GM12875 (cell line): ENCODE results near the gene TEX48.

Source experiments
- H3K4me3 ChIP-seq: one replicate; pipeline ENCODE4 v1.5.1; 2011; ENCODE audit warnings: low read depth, low read length, control low read depth
- TF ChIP-seq, protein P1 (sequence below): IDR thresholded peaks from 2 replicates; pipeline ENCODE4 v1.5.1; 2011; ENCODE audit warnings: low read depth, mild to moderate bottlenecking, control low read depth, inconsistent platforms, low read length, moderate library complexity, borderline replicate concordance; ENCODE audit not compliant: insufficient read depth

Gene TEX48

DNA sequence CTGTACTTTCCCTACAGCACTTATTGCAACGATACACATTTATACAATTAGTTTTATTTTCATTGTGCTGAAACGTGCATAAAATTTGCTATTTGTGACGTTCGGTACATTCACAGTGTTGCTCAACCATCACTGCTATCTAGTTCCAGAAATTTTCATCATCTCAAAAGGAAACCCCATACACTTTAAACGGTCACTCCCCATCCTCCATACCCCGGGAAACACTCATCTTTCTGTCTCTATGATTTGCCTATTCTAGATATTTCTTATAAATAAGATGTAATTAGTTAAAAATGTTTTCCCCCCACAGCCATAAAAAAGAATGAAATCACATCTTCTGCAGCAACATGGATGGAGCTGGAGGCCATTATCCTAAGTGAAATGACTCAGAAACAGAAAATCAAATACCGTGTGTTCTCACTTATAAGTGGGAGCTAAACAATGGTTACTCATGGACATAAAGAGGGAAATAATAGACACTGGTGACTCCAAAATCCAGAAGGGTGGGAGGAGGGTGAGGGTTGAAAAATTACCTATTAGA is 40.2 kb upstream of the TEX48 start:
- TF ChIP-seq, protein P1, sequence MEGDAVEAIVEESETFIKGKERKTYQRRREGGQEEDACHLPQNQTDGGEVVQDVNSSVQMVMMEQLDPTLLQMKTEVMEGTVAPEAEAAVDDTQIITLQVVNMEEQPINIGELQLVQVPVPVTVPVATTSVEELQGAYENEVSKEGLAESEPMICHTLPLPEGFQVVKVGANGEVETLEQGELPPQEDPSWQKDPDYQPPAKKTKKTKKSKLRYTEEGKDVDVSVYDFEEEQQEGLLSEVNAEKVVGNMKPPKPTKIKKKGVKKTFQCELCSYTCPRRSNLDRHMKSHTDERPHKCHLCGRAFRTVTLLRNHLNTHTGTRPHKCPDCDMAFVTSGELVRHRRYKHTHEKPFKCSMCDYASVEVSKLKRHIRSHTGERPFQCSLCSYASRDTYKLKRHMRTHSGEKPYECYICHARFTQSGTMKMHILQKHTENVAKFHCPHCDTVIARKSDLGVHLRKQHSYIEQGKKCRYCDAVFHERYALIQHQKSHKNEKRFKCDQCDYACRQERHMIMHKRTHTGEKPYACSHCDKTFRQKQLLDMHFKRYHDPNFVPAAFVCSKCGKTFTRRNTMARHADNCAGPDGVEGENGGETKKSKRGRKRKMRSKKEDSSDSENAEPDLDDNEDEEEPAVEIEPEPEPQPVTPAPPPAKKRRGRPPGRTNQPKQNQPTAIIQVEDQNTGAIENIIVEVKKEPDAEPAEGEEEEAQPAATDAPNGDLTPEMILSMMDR = no peak

DNA sequence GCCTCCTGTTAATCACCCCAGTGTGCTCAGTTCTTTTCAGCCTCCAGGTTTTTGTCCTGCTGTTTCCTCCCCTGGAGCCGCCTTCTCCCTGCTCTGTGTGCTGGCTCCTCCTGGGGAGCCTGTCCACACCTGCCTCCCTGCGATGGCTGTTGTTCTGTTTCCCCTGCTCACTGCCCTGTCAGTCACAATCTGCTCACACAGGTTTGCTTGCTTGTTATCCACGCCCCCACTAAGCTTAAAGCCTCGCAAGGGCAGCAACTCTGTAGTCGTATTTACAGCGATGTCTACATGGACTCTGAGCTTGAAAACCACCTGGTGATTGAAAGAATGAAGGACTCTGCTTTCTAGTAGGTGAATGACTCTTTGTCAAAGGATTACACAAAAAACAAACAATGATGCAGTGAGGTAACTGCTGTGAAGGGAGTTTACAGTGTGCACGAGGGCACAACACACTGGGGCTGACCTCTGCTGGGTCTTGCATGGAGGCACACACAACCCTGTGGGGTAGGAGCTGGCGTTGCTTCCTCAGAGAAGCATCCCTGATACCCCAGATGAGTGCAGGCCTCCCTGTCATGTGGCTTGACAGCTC is 39.6 kb upstream of the TEX48 start:
- H3K4me3 ChIP-seq = no peak overlapping the region
- TF ChIP-seq, protein P1 = no peak

More for the DNA sequence above, 40.2 kb upstream of the TEX48 start:
- H3K4me3 ChIP-seq = no peak overlapping the region

DNA sequence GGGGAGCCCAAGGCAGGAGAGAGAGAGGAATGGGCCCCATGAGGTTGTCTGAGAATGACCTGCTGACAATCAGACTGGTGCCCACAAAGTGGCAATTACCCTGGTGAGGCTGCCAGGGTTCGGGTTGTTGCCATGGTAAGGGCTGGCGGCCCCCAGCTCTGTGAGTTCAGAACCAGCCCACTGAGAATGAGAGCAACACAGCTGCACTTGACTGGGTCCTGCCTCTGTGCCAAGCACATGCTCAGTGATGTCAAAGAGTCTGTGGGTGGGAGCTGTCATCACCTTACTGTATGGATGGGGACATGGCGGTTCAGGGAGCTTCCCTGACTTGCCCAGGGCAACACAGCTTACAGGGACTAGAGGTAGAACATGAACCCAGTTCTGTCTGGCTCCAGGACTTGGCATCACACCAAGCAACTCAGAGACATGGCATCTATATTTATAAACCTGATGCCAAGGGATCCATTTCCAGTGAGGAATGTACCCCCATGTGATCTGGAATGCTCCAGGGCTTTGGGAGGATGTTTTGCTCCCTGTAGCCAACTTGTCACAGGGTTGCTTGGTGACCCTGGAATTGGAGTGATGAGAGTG is 38.2 kb upstream of the TEX48 start:
- TF ChIP-seq, protein P1 = no peak
- no peak overlapping the region for H3K4me3 ChIP-seq

DNA sequence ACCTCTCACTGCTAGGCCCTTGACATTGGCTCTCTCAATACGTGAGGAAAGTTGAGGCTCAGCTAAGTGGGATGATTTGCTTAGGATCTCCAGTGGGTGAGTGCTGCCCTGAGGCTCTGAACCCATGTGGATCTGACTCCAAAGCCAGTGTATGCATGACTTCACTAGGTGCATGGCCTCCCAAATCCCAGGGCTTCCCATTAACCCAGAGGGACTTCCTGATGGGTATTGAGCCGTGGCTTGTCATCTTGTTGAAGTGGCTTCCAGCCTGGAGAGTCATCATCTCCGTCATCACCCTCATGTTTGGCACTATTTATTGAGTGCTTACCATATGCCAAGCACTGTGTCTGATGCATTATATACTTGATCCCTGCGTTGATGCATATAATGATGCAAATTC is 37.3 kb upstream of the TEX48 start:
- no peak overlapping the region for H3K4me3 ChIP-seq
- TF ChIP-seq, protein P1 = no peak

DNA sequence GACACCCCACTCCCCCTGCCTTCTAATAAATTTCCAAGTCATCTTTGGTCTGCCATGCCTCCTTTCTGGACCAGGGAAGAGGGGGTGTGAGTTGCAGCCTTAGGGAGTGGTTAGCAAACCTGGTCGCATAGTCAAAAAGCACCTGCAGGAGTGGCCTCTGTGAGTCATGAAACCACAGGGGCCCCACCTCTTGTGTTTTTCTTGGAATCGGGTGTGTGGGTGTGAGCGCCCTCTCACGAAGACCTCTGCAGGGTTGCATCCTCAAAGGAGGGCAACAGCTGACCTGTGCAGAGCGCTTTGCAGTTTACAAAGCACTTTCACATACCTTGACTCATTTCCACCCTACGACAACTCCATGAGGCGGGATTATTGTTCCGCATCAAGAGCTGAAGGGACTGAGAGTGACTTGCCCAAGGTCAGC is 36.8 kb upstream of the TEX48 start:
- no peak overlapping the region for H3K4me3 ChIP-seq
- TF ChIP-seq, protein P1 = no peak

DNA sequence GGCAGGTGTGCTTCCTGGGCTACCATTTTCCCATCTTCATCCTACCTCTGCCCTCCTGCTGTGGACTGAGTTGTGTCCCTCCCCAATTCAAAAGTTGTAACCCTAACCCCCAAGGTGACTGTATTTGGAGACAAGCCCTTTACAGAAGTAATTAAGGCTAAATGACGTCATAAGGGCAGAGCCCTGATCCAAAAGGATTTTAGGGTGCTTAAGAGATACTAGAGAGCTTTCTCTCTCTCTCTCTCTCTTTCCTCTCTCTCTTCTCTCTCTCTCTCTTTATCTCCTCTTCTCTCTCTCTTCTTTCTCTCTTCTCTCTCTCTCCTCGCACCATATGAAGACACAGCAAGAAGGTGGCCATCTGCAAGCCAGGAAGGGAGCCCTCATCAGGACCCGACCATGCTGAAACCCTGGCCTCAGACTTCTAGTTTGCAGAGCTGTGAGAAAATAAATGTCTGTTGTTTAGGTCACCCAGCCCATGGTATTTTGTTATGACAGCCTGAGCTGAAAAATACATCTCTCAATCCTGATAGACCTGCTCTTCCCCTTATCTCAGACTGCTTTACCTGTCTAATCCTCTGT is 36.0 kb upstream of the TEX48 start:
- TF ChIP-seq, protein P1 = no peak
- no peak overlapping the region for H3K4me3 ChIP-seq

DNA sequence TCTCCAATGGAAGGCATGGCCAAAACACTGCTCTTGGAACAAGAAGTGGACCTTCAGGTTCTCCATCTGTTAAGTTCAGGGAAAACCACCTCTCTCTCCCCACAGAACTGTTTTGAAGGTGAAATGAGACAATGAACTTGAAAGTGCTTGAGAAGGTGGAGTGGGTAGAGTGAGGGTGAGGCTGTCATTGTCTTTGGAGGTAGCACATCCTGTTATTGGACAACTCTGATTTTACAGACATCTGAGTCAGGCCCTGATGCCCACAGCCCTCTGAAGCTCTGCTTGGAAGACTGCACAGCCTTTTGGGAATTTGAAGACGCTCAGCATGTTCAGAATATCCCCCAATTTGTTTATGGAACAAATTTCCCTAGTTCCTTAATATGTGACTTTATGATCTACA is 27.6 kb upstream of the TEX48 start:
- TF ChIP-seq, protein P1 = no peak
- no peak overlapping the region for H3K4me3 ChIP-seq
